Stimulated activated CD4-positive, alpha-beta T cell treated with anti-CD3 and anti-CD28 coated beads, Interleukin-15, amount 100 ng/mL, for 1 hour (primary cell): ENCODE results near the gene NAP1L4.
"Not testable (repeated sequence)": the region's sequence is repeated elsewhere in the genome, so short reads cannot be mapped to it uniquely, and the experiment has no call there.

Experiments used
- DNase-seq, 2 donors: peaks; one replicate each; pipeline ENCODE4 v3.0.0-alpha.2; 2020; ENCODE audit warnings: low read depth in 1 of 2, low spot score in 1 of 2

Gene NAP1L4

DNA sequence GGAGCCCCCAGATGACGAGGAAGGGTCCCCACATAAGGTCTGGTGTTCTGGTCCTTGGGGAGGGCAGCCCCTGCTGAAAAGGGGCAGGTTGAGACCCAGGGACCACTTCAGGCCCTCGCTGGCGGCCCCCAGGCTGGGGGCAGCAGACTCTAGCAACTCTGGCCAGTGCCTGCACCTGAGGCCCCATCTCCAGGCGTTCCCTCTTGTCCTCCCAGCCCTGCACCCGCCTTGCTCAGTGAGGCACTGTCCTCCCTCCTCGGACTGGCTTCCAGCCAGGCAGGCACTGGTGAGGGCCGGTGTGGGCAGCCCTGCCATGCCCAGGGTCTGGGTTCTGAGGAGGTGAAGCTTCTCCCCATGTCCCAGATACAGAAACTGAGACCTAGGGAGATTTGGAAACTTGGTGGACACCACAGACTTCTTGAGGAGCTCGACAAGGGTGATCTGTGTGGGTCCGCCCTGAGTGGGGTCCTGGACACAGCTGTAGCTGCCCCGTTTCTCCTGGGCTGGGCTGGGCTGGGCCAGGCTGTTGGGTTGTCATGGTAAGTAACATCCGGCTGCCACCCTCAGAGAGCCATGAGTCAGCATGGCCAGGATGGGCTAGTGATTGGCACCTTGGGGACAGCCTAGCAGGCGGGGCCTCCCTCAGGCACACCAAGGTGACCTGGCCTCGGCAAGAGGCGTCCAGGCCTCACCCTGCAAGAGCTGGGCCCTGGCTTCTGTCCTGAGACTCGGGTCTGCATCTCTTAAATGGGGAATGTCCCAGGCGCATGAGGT lies 51.8 kb downstream of the NAP1L4 start:
- no peak for DNase-seq

DNA sequence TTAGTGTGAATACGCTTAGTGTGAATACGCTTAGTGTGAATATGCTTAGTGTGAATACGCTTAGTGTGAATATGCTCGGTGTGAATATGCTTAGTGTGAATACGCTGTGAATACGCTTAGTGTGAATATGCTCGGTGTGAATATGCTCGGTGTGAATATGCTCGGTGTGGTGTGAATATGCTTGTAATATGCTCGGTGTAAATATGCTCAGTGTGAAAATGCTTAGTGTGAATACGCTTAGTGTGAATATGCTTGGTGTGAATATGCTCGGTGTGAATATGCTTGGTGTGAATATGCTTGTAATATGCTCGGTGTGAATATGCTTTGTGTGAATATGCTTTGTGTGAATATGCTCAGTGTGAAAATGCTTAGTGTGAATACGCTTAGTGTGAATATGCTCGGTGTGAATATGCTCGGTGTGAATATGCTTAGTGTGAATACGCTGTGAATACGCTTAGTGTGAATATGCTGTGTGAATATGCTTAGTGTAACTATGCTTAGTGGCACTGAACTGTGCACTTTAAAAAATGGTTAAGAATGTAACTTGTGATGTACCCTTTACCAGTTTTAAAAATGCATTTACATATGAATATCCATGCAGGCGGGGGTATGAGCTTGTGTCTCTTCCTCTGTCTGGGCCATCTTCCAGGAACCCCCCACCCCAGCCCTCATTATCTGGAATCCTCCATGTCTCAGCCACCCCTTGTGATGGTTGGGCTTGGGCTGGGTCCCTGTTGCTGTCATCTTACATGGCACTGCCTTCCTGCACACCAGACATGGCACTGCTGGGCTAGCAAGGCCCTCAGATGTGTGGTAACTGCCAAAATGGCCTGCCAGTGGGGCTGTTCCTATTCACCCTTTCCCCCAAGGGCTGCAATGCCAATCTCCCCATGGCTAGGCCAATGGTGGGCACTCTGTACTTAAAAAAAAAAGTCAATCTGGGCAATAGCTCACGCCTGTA lies 53.4 kb downstream of the NAP1L4 start:
- not testable (repeated sequence) for DNase-seq

DNA sequence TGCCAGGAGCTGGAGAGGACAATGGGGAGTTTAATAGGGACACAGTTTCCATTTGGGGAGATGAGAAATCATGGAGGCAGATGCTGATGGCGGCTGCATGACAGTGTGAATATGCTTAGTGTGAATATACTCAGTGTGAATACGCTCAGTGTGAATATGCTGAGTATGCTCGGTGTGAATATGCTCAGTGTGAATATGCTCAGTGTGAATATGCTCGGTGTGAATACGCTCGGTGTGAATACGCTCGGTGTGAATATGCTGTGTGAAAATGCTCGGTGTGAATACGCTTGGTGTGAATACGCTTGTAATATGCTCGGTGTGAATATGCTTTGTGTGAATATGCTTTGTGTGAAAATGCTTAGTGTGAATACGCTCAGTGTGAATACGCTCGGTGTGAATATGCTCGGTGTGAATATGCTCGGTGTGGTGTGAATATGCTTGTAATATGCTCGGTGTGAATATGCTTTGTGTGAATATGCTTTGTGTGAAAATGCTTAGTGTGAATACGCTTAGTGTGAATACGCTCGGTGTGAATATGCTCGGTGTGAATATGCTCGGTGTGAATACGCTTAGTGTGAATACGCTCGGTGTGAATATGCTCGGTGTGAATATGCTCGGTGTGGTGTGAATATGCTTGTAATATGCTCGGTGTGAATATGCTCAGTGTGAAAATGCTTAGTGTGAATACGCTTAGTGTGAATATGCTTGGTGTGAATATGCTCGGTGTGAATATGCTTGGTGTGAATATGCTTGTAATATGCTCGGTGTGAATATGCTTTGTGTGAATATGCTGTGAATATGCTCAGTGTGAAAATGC lies 54.3 kb downstream of the NAP1L4 start:
- DNase-seq: not testable (repeated sequence)

- no peak for DNase-seq
Observed at GRCh38 chr11:2934611-2935239, 57.4 kb downstream of the NAP1L4 start.

DNA sequence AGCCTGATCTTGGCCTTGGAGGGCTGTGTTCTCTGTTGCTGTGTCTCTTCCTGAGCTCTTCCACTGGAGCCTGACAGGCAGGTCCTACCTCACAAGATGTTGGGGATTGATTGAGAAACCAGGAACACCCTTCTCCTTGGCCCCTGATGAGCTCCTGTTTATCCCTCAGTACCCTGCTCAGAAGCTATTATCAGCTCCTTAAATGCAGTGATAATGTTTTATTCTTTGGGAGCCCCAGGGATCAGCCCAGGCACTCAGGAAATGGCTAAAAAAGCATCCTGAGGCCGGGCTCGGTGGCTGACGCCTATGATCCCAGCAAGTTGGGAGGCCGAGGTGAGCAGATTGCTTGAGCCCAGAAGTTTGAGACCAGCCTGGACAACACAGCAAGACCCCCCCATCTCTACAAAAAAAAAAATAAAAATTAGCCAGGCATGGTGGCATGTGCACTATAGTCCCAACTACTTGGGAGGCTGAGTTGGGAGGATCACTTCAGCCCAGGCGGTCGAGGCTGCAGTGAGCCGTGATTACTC lies 58.0 kb downstream of the NAP1L4 start:
- DNase-seq: no peak

DNA sequence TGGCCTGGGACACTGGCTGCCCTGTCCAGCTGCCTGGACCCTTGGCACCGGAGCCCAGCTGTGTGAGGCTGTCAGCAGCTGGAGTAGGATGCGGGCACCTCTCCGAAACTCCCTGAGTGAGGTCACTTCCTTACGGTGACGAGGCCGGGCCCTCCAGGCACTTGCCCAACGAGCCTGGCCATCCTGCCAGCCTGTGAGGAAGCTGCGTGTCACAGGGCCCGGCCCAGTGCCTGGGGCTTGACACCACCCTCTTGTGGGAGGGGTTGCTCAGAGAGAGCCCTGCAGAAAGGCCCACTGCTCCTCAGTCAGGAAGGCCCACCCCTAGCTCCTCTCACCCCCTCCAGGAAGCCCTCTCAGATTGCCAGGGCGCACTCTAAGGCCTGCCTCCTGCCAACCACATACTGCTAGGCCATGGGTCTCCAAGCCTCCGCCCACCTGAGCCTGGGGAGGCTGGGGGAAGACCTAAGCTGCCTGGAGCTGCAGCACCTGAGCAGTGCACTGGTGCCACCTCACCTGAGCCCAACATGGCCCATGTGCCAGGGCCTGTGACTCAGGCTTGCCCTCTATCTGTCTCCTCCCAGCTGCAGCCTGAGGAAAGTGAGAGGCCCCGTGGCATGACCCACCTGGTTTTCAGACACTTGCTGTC lies 58.6 kb downstream of the NAP1L4 start:
- no peak for DNase-seq

- DNase-seq: no peak
Observed at GRCh38 chr11:2932850-2933251, 59.3 kb downstream of the NAP1L4 start.

DNA sequence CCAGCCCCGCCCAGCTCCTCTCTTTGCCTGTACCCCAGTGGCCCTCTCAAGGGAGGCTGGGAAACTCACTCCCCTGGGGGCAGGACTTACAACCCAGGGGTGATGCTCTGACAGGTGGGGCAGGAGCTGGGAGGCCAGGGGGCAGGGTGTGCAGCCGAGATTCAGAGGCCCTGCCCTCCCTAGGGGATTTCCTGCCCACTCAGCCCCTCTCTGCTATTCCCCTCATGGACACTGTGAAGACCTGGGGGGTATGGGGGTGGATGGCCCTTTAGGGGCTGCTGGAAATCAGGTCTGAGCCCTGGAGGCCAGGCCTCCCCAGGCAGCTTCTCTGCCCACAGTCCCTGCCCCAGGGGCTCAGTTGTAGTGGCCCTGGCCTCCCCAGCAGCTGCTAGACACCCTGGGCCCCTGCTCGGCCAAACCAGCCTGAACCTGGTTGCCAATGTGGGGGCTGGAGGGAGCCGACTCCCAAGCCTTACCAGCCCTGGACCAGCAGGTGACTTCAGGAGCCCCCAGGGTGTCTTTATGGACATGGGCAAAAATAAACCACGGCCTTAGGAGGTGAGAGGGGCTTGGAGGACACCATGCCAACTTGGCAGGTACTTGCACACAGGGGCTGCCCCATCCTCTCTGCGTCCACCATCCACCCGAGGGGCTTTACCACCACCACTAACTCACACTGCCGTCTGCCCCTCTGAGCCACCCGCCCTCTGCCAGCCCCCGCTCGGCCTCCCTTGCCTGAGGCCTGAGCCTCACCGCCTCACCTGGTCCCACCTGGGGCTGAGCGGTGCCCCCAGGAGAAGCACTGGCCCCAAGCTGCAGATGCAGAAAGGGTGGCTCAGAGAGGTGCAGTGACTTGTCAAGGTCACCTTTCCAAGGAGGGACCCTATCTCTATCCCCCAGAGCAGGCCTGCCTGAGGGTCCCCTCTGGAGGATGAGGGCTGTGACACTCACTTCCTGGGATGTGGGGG lies 60.1 kb downstream of the NAP1L4 start:
- no peak for DNase-seq

DNA sequence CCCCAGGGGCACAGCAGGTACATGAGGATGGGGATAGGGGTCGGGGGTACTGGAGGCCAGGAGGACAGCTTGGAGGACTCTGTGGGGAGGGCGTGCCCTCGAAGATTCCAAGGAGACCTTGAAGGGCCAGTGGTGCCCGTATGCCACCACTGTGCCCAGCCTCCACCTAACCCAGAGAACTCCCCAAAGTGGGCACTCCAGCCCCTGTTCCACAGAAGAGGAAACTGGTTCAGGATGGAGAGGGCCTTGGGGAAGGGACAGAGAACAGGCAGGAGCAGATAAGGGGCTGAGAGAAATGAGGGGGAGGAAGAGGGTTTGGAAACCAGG lies 60.7 kb downstream of the NAP1L4 start:
- no peak for DNase-seq

DNA sequence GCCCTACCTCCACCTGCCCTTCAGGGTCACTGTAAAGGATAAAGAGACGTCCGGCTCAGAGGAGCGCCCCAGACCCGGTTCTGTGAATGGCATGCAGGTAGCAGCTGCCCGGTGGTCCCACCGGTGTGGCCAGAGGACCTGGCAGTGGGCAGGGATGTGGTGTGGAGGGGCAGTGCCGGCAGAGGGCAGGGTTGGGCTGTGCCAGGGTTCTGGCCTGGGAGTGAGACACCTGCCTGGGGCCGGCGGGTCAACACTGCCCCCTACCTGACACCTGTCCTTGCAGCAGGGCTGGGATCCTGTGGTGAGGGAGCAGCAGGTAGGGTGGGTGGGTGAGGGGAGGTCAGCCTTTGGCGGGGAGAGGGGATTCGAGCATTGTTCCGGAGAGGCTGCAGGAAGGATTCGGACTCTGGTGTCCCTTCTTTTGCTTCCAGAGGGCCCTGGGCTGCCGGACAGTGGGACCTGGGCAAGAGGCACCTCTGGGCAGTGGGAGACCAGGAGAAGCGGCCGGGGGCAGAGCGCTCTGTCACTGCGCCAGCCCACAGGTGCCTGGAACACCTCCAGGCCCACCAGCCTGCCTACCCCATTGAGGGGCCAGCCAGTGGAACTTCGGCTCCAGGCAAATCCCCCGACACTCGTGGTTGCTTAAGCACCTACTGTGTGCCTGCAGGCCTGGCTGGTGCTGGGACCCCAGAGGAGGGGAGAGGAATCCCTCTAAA lies 61.3 kb downstream of the NAP1L4 start:
- DNase-seq: no peak

GRCh38 chr11:2929950-2930703 lies 62.0 kb downstream of the NAP1L4 start:
- DNase-seq: no peak

- DNase-seq: no peak
Observed at GRCh38 chr11:2929531-2929949, 62.6 kb downstream of the NAP1L4 start.

DNA sequence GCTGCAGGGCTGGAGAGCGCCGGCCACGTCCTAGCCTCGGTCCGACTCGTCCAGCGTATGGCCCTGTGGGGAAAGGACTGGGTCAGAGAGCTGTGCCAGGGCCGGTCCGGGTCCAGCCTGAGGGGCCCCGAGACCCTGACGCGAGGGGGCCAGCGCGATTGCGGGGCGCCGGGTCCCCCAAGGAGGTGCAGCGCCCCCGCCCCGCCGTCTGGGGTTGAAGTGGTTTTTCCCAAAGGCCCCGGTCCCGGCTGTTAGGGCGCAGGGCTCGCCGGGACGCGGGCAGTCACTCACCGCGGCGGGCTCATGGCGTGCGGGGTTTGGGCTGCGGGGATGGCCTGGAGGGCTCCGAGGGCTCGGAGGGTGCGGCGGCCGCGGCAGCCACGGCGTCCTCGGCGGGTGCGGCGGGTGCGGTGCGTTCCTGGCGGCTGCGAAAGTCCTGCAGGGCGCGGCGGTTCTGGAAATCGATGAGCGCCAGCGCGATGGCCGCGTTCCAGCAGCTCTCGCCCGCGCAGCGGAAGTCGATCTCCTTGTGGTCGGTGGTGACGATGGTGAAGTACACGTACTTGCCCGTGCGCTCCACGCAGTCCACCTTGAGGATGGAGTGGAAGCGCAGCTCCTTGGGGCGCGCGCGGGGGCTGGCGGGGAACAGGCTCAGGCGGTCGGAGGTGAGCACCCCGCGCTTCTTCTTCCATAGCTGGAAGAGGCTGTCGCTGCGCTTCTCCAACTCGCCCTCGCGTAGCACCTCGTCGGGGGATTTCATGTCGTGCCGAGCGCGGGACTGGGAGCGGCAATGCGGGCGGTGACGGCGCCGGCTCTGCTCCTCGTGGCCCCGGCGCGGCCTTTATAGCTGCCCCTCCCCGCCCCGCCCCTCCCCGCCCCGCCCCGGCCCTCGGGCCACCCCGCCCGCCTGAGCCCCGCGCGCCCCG lies 63.3 kb downstream of the NAP1L4 start, which contains the start of gene PHLDA2:
Gene PHLDA2 (minus strand): TSS at position 816 of the 926 bp plus-strand sequence. CDS start 56 bp downstream, at position 760.
- no peak for DNase-seq

DNA sequence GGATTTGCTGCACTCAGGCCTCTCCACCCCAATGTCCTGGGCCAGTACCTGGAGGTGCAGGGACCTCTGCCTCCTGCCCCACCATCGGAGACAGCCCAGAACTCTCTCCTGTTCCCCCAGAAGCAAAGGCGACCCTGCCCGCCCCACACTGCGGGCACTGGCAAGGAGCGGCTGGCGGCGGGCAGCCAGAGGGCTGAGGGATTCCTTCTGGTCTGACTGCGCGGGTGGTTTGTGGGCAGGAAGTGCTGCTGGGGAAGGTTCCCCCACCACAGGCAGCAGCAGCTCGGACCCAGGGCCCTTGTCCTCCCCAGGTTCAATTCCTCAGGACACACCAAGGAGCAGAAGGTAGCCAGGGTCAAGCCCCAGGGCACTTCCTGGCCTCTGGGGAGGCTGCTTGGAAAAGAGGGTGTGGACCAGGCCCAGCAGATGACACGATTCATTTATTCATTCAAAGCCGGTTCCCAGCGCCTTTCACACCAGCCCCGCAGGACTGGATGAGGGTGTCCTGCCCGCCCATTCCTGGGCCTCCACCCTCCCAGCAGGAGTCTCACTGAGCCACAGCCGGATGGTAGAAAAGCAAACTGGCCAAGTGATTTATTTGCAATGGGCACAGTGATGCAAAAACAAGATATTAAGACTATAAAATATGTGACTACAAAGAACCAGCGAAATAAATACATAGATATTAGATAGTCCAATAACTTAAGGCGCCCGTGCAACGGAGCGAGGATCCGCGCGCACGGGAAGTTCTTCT lies 64.1 kb downstream of the NAP1L4 start:
- no peak for DNase-seq

- DNase-seq: no peak
Observed at GRCh38 chr11:2927121-2927800, 64.9 kb downstream of the NAP1L4 start.
